ENCODE results near the gene PCNX2. TPM values are rescaled to one million over a fixed set of nuclear protein-coding genes. Genes with fewer than 3 reads are reported as not detected.
"Not testable (repeated sequence)": the region's sequence is repeated elsewhere in the genome, so short reads cannot be mapped to it uniquely, and the experiment has no call there.

PCNX2 gene
- total RNA-seq, 1 donor from 2014 or later: 0.73 TPM

DNA sequence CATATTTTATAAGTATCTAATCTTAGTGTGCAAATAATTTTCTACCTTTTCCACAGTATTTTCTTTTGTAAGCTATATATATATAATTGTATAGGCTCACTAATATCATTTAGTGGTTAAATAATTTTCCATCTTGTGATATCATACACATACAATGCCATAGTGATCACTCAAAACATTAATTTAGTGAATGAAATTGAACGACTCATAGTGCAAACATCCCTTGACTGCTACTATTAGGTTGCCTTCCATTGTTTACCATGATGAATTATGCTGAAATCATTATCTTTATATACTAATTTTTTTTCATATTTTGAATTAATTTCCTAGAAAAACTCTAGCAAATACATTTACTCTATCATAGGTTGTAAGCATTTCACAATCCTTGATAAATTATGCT lies 127.1 kb downstream of the PCNX2 start:
- DNase-seq (ENCODE audit: low spot score) (no peak), ATAC-seq (no peak)

DNA sequence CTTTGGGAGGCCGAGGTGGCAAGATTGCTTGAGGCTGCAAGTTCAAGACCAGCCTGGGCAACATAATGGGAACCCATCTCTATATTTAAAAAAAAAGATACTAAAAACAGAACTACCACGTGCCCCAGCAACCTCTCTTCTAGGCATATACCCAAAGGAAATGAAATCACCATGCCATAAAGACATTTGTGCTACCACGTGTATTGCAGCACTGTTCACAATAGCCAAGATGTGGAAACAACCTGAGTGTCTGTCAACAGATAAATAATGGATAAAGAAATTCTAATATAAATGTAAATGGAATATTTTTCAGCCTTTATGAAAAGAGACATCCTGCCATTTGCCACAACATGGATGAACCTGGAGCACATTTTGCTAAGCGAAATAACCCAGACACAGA lies 128.6 kb downstream of the PCNX2 start:
- ATAC-seq: no peak
- no peak for DNase-seq (ENCODE audit: low spot score)

DNA sequence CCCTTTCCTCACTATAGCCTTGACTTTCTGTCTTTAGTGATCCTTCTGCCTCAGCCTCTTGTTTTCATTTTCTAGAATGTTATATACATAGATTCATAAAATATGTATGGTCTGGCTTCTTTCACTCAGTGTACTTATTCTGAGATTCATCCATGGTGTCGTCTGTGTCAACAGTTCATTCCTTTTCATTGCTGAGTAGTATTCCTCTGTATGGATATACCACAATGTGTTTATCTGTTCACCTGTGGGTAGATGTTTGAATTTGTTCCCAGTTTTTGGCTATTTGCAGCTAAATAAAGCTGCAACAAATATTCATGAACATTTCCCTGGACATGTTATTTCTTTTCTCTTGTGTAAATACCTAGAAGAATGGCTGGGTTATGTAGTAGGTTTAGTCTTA lies 131.8 kb downstream of the PCNX2 start:
- ATAC-seq (no peak), DNase-seq (ENCODE audit: low spot score) (no peak)

DNA sequence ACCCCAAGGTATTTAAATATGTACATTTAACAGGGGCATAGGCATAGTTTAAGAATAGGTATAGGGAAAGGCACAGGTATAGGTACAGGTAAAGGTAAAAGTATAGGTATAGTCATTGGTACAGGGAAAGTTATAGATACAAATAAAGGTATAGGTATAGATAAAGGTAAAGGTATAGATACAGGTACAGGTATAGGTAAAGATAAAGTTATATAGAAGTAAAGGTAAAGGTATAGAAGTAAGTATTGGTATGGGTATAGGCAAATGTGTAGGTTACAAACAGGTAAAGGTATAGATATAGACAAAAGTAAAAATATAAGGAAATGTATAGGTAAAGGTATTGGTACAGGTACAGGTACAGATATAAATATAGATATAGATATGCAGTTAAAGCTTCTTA lies 137.2 kb downstream of the PCNX2 start:
- no peak for ATAC-seq
- no peak for DNase-seq (ENCODE audit: low spot score)

DNA sequence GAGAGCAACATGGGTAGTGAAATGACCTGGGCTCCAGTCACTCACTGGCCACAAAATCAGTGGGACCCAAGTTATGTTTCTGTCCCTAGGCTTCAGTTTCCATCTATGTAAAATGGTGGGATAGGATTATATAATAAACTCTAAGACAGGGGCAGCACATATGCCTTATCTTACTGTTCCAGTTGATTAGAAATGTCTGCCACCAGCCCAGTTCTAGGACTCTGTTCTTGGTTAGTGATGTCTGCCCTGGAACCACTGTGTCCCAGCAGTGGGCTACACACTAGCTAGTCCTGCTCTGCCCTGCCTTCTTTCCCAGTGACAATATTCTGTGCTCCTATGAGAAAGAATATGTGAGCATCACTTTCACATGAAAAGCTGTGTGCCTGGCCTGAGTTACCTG lies 138.3 kb downstream of the PCNX2 start:
- ATAC-seq: no peak
- DNase-seq (ENCODE audit: low spot score): no peak

DNA sequence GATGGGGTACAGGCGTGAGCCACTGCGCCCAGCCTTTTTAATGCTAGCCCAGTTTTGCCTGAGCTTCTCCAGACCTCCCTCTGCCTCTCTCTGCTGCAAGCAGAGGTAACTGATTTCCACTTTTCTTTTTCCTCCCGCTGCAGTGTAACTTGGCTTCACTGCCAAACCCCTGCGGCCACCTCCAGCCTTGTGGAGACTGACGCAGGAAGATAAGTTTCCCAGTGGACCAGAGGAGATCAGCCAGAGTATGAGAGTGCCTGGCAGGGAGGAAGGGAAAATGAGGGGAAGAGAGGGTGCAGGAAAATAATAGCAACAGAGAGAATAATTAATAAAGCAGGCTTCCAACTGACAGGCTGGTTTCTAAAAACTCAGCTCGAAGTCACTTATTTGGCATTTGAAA lies 143.7 kb downstream of the PCNX2 start:
- no peak for DNase-seq (ENCODE audit: low spot score)
- ATAC-seq: no peak

DNA sequence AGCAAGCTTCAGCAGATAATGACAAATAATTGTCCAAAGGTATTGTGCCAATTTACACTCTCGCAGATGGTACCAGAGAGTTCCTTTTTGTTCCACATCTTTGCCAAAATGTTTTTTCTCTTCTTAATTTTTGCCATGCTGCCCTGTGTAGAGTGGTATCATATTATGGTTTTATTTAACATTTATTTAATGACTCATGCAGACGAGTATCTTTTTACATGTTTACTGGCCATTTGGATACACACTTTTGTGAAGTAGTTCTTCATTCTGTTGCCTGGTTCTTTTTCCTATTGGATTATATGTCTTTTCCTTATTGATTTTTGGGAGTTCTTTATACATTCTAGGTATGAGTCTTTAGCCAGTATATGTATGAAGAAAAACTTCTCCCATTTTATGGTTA lies 151.1 kb downstream of the PCNX2 start:
- DNase-seq (ENCODE audit: low spot score) (no peak), ATAC-seq (no peak)

DNA sequence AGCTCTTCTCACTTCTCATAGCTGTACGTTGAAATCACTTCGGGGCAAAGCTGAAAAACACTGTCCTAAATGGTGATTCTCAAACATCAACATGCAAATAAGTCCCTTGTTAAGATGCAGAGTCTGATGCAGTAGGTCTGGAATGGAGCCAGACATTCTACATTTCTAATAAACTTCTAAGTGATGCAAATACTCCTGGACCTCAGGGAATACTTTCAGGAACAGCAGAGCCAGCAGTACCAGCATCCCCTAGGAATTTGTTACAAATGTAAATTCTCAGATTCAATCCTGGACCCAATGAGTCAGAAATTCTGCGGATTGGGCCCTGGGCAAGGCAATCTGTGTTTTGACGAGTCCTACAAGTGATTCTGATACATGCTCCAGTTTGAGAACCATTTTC lies 152.3 kb downstream of the PCNX2 start:
- ATAC-seq: no peak
- DNase-seq (ENCODE audit: low spot score): no peak

DNA sequence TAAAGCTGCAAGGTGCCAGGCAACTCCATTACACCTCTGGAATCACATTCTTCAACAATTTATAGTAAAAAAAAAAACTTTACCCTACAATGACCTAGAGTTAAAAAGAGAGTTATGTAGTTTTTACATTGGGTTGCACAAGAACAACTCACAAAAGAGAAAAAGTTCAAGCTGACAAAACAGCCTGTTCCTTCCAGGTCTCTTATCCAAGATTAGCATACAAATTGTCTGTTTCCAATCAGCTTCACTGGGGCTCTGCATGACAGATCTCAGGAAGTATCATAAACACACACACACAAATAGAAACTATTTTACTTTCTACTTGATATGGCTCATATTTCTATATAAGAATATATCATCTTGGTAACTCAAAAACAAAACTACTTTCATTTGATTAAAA lies 154.6 kb downstream of the PCNX2 start:
- ATAC-seq (no peak), DNase-seq (ENCODE audit: low spot score) (no peak)

DNA sequence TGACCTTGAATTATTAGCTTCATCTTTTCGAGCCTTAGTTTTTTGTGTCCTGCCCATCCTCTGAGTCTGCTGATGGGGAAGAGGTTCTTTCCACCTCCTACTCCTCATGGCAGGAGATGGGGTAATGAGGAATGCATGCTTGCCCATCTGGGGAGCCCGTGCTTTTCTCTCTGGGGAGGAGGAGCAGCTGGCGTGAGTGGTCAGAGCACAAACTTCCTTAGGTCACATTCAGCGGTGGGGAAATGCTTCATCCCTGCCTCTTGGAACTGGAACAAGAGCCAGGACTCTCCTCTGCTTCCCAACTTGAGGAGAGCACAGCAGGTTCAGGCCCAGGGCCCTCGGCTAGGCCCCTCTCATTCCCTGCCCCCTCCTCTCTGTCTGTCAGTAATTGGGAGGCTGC lies 155.0 kb downstream of the PCNX2 start:
- DNase-seq (ENCODE audit: low spot score): no peak
- no peak for ATAC-seq

DNA sequence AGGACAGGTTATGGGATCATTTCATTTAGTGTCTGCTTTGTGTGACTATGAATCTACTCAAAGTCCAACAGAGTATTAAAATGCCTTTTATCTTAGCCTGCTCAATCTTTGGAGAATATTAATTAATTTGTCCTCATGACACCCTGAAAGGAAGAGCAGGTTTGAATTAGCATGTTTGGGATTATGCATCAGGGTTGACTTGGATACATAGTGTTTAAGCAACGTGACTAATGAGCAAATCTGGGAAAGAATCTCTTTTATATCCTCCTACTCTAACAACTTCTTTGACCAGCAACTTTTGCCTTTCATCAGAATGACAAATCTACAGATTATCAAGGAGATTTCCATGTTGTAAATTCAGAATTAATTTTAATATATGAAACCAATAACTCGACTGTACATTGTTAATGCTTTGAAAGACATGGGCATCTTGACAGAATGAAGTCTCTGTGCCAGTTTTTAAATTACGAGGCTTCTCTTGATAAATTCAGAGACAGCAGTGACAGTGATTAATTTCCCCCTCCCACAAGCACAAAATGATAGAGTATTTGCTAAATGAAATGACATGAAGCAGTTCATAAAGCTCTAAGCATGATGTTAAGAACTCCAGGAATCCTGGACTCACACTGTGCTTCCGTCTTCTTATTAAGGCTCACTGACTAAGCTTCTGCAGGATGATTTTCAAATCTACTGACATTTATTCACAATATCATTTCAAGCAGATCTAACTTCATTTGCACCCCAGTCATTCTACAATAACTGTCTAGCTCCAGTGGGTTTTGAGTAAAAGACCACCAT lies 156.5 kb downstream of the PCNX2 start:
- no peak for ATAC-seq
- no peak for DNase-seq (ENCODE audit: low spot score)

DNA sequence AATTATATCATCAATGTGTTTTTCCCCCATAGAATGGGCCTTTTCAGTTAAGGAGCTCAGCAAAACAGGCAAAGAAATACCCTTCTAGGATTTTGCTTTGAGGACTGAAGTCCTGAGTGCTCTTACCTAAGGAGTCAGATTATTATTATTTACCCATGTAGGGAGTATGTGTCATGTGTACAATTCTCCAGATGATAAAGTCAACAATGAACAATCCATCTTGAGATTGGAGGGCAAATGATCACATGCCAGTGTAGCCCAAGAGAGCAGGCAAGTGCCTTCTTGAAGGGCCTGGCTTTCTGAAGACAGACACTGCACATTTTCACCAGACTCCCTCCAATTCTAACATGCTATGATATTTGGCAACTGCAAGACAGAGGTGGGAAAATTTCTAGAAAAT lies 159.7 kb downstream of the PCNX2 start:
- ATAC-seq: no peak
- no peak for DNase-seq (ENCODE audit: low spot score)

DNA sequence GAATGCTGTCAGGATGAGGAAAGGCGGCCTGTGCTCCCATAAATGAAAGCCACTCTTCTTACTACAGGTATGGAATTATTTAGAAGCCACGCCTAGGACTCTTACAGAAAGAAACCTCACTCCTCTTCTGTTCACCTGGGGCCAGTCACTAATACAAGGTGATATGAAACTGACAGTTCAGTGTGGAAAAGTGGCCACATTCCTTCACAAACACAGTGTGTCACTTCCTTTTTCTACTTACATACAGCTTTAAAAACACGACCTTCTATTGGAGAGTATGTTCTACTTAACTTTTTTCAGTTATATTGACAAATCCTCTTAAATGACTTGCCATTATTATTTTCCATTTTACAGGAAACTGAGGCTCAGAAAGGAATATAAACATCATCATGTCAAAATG lies 163.1 kb downstream of the PCNX2 start:
- DNase-seq (ENCODE audit: low spot score): no peak
- no peak for ATAC-seq

DNA sequence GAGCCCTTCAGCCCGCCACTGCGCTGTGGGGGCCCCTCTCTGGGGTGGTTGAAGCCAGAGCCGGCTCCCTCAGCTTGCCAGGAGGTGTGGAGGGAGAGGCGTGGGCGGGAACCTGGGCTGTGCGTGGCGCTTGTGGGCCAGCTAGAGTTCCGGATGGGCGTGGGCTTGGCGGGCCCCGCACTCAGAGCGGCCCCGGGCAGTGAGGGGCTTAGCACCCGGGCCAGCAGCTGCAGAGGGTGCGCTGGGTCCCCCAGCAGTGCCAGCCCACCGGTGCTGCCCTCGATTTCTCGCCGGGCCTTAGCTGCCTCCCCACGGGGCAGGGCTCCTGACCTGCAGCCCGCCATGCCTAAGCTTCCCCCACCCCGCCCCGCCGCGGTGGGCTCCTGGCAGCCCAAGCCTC lies 166.5 kb downstream of the PCNX2 start:
- not testable (repeated sequence) for ATAC-seq; DNase-seq (ENCODE audit: low spot score)

DNA sequence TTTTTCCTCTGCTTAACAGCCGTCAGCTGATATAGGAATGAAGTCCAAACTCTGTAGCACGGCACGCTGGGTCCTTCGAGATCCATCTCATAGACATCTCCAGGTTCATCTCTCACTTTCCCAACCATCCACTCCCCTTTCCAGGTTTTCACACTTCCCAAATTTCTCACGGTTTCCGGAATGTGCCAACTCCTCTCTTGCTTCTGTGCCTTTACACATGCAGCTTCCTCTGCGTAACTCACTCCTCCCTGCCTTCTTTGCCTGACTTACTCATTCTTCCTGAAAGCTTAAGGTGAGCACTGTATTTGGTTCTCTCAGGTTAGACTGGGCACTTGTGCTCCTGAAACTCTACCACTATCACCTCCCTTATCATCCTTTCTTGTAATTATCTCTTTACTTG lies 168.4 kb downstream of the PCNX2 start:
- DNase-seq (ENCODE audit: low spot score) (no peak), ATAC-seq (no peak)

DNA sequence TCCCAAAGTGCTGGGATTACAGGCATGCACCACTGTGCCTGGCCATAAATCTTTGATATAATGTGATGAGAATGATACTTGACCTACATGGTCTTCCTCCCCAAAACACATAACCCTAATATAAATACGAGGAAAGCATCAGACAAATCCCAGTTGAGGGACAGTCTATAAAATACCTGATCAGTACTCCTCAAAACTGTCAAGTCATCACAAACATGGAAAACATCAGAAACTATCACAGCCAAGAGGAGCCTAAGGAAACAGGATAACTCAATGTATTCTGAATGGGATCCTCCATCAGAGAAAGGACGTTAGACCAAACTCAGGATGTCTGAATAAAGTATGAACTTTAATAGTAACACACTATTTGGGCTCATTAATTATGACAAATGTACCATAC lies 172.7 kb downstream of the PCNX2 start:
- DNase-seq (ENCODE audit: low spot score) (no peak), ATAC-seq (no peak)

DNA sequence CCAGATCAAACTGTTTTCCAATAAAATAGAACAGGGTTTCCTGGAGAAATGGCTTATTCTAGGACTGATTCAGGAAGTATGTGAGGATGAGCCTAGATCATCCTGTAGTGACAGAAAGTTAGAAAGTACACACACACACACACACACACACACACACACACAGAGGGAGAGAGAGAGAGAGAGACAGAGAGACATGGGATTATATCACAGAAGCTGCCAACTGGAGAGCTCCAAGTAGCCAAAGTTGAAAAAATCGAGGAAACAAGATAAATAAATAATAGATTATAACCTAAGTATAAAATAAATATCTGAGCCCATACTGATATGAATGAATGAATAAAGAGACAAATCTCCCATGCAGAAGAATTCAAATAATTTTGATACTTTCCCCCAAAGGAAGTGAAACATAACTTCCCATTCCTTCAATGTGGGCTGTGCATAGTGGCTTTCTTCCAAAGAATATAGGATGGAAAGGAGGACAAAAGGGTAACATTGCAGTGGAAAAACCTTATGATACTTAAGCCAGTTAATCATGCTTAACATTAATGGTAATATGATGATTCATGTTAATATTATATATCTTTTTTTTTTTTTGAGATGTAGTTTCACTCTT lies 173.5 kb downstream of the PCNX2 start:
- no peak for ATAC-seq
- DNase-seq (ENCODE audit: low spot score): no peak

DNA sequence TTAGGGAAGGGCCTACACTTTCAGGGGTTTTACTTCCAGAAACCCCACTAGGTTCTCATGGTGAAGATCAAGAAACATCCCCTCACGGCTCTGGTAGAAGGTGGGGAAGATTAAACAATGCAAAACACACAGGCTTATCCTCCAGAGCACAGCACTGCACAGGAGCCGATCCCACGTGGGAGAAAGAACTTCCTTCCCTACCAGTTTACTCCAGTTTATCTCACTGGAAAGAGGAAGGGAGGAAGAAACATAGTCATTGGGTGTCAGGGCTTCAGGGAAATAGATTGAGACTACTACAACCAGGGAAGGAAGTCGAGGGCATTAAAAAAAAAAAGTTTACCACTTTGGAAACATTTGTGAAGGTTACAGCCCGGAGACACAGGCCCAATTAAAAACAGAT lies 180.7 kb downstream of the PCNX2 start:
- ATAC-seq (peak; percentile 38), DNase-seq (ENCODE audit: low spot score) (no peak)

DNA sequence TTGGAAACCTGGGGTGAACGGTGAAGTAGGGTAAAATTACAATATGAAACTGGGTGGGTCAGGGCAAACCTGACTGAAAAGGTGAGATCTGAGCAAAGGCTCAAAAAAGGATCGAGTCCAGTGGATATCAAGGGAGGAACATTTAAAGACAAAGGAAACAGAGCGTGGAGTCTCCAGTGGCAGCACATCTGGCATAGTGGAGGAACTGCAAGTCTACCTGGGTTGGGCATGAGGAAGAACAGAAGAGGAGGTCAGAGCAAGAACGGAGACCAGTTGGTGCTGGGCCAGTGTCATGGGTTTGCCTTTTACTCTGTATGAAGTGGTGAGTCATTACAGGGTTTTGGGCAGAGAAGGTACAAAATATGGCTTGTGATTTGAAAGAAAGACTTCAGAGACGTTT lies 181.4 kb downstream of the PCNX2 start:
- ATAC-seq (no peak), DNase-seq (ENCODE audit: low spot score) (no peak)

DNA sequence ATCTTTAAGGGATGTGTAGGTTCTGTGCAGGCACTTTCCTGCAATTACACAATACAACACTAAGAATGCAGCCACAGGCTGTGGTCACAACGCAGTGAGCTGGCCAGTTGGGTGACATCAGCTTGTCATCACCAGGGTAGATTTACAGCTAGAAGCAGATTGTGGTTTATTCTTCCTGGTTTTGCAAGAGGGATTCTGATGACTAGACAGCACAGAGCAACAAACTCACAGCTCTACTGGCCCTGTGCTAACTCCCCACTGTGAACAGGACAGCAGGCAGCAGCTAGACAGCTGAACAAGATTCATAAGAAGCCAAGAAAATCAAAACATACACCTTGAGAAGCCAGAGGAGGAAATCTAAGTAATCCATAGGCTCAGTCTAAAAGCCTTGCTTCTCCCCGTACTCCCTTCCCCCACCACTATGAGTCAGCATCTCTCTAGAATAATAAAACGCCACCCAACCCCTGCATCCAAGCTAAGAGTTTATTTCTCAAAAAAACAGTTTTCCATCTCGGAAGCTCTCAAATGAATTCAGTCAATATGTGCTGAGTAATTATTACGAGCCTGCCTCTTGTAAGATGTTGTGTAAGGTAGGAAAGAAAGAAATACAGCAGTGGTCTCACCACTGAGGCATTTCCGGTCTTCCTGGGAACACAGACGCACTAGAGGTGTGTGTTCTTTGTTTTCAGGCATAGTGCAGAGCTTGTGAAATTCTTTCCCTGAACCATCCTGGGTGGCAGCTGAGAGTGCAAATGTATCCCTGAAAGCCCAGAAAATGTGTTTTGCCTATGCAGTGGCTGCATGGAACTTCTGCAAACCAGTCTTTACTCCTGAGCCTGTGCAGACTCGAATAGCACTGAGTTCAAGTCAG lies 182.3 kb downstream of the PCNX2 start:
- DNase-seq (ENCODE audit: low spot score) (no peak), ATAC-seq (peak; percentile 64)

DNA sequence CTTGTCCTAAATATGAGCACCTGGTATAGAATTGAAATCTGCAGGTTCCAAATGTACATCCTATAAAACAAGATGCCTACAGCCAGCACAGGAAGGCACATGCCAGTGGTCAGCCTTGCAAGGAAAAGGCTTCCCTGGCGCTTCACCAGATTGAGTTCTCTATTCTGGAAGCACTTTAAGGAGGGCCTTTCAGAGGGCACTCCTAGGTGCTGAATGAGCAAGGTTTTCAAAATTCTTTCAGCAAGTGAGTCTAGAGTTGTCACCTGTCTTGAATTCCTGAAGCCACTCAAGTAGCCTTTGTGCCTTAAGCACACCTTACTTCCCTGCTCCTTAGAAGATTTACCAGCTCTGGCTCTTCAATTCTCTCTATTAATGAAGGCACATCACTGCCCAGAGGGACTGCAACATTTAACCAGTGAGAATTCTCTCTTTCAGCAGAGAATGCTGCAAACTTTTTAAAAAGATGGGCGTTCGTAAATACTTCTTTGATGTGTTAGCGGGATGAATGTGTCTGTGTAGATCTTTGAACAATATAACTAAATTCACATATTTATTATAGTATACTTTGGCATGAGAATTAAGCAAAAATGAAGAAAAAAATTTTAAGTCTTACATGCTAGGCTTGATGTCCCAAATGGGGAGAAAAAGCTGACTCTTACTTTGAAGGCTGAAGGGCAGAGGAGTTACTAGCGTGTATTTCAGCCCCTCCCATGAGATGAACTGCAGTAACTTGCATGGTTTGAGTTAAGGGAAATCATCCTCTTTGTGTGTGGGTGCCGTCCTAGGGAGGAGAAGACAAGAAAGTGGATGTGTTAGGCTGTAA lies 183.1 kb downstream of the PCNX2 start:
- ATAC-seq (no peak), DNase-seq (ENCODE audit: low spot score) (no peak)
